HG03196 (cell line): Measurements from ENCODE around the gene DESI2.
"Not testable (repeated sequence)": the region's sequence is repeated elsewhere in the genome, so short reads cannot be mapped to it uniquely, and the experiment has no call there.

ENCODE experiments used
- ATAC-seq: cut with Tn5 transposase; IDR thresholded peaks from one replicate; pipeline ENCODE4 v1.9.1; 2021; ENCODE audit not compliant: unreplicated experiment

The DESI2 gene

GRCh38 chr1:244704107-244704506 lies 51.2 kb downstream of the DESI2 start:
- no peak for ATAC-seq

GRCh38 chr1:244705261-244706234 lies 52.6 kb downstream of the DESI2 start:
- no peak for ATAC-seq

GRCh38 chr1:244709076-244709475 lies 56.1 kb downstream of the DESI2 start:
- no peak for ATAC-seq

GRCh38 chr1:244709476-244710368 lies 56.8 kb downstream of the DESI2 start:
- ATAC-seq: no peak

- ATAC-seq: no peak
Measured at GRCh38 chr1:244710474-244711062, 57.6 kb downstream of the DESI2 start.

GRCh38 chr1:244712669-244713068 lies 59.7 kb downstream of the DESI2 start:
- no peak for ATAC-seq

GRCh38 chr1:244713332-244713731 lies 60.4 kb downstream of the DESI2 start:
- no peak for ATAC-seq

- no peak for ATAC-seq
Measured at GRCh38 chr1:244727871-244728474, 75.0 kb downstream of the DESI2 start.

GRCh38 chr1:244730153-244730933 lies 77.4 kb downstream of the DESI2 start:
- no peak for ATAC-seq

- no peak for ATAC-seq
Measured at GRCh38 chr1:244730934-244731434, 78.1 kb downstream of the DESI2 start.

GRCh38 chr1:244731651-244732050 lies 78.7 kb downstream of the DESI2 start:
- no peak for ATAC-seq

GRCh38 chr1:244732851-244733450 lies 80.0 kb downstream of the DESI2 start:
- ATAC-seq: no peak

GRCh38 chr1:244735404-244735803 lies 82.5 kb downstream of the DESI2 start:
- no peak for ATAC-seq

- no peak for ATAC-seq
Measured at GRCh38 chr1:244735876-244736561, 83.1 kb downstream of the DESI2 start.

- ATAC-seq: not testable (repeated sequence)
Measured at GRCh38 chr1:244739140-244739539, 86.2 kb downstream of the DESI2 start.

- ATAC-seq: not testable (repeated sequence)
Measured at GRCh38 chr1:244740027-244740617, 87.2 kb downstream of the DESI2 start.

- ATAC-seq: no peak
Measured at GRCh38 chr1:244741692-244742091, 88.8 kb downstream of the DESI2 start.

- no peak for ATAC-seq
Measured at GRCh38 chr1:244749230-244750016, 96.5 kb downstream of the DESI2 start.
